MM.1S (cell line): Measurements from ENCODE around the gene MEDAG.

Experiments
- CTCF ChIP-seq: fragments of 300-600 bp; sonication (generic); IDR thresholded peaks from 2 replicates; pipeline ENCODE4 v1.5.1; 2016; ENCODE audit warnings: antibody characterized with exemption, low read length, mixed read lengths
- EZH2 ChIP-seq: fragments of 300-600 bp; sonication (generic); optimal IDR thresholded peaks from 2 replicates; pipeline ENCODE3; 2017; ENCODE audit warnings: low read depth, mild to moderate bottlenecking, antibody characterized with exemption, low read length, mixed read lengths
- EZH2phosphoT487 ChIP-seq: fragments of 300-600 bp; sonication (generic); IDR thresholded peaks from 2 replicates; pipeline ENCODE4 v1.6.1; 2018; ENCODE audit warnings: antibody characterized with exemption, low read length

GRCh38 chr13:30974350-30974749 is 68.3 kb downstream of the MEDAG start:
- no peak for TF ChIP-seq CTCF
- TF ChIP-seq EZH2, result no peak
- TF ChIP-seq EZH2phosphoT487, result no peak
